ENCODE measurements around the gene PLPP7. TPM values are rescaled to one million over a fixed set of nuclear protein-coding genes. Genes with fewer than 3 reads are reported as not detected.
"Not testable (repeated sequence)": the region's sequence is repeated elsewhere in the genome, so short reads cannot be mapped to it uniquely, and the experiment has no call there.

The PLPP7 gene
- total RNA-seq, 1 donor from 2014 or later, result 9.9 TPM

DNA sequence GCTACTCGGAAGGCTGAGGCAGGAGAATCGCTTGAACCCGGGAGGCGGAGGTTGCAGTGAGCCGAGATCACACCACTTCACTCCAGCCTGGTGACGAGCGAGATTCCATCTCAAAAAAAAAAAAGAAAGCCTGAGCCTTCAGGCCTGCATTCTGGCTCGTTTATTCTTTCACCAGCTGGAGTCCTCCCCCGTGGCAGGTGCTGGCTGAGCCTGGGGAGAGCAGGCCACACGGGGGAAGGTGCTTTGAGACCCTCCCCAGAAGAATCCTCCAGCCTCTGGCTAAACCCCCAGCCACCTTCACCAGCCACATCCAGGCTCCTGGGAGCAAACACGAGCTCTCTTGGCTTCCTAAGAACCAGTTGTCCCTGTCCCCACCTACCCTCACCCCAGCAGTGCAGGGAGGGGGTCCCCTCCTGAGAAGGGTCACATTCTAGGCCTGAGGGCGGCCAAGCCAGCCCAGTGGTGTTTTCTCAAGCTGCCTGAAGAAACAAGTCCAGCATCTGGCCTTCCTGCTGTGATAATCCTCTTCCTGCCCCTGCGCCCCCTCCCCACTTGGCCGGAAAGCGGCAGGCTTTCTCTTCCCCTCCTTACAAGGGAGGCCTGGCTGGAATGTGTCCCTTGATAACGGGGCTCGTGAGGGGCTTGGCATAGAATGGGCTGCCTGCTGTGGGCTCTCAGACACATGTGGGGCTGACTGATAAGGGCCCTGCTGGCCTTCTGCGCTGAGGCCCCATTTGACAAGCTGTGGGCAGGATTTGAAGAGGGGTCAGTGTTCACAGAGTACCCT, 41.5 kb downstream of the PLPP7 start:
- DNase-seq (ENCODE audit: low read depth), result no peak

DNA sequence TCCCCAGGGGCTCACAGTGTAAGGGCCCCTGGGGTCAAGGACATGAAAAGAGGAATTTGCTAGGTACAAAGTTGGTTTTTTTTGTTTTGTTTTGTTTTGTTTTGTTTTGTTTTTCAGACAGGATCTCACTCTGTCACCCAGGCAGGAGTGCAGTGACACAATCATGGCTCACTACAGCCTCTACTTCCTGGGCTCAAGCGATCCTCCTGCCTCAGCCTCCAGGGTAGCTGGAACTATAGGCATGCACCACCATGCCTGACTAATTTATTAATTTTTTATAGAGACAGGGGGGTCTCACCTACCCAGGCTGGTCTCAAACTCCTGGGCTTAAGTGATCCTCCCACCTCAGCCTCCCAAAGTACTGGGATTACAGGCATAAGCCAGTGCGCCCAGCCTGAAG, 42.5 kb downstream of the PLPP7 start:
- DNase-seq (ENCODE audit: low read depth), result not testable (repeated sequence)

DNA sequence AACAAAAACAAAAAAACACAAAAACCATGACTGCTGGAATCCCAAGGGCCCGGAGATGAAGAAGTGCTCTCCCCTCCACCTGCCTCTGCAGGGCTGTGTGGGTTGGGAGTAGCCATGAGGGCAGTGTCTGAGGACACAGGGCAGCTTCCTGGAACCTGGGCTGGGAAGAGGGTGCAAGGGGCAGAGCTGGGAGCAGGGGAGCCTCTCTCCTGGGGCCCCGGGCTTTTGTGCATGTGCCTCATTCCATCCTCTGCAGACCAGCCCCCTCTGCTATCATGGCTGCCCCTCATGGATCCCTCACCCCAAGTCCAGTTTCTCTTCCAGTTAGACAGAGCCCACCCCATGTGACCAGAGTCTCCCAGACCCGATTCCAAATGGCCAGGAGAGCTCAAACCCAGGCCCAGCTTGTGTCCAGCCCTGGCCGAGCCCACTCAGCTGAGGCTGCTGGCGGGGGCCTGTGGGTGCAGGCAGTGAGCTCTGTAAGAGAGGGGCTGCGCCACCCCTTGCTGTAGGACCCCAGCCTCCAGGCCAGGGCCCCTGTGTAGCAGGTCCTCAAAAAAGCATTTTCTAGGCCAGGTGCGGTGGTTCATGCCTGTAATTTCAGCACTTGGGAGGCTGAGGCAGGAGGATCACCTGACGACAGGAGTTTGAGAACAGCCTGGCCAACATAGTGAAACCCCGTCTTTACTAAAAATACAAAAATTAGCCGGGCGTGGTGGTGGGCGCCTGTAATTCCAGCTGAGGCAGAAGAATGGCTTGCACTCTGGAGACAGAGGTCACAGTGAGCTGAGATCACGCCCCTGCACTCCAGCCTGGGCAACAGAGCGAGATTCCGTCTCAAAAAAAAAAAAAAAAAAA, 44.5 kb downstream of the PLPP7 start:
- DNase-seq (ENCODE audit: low read depth), result no peak

DNA sequence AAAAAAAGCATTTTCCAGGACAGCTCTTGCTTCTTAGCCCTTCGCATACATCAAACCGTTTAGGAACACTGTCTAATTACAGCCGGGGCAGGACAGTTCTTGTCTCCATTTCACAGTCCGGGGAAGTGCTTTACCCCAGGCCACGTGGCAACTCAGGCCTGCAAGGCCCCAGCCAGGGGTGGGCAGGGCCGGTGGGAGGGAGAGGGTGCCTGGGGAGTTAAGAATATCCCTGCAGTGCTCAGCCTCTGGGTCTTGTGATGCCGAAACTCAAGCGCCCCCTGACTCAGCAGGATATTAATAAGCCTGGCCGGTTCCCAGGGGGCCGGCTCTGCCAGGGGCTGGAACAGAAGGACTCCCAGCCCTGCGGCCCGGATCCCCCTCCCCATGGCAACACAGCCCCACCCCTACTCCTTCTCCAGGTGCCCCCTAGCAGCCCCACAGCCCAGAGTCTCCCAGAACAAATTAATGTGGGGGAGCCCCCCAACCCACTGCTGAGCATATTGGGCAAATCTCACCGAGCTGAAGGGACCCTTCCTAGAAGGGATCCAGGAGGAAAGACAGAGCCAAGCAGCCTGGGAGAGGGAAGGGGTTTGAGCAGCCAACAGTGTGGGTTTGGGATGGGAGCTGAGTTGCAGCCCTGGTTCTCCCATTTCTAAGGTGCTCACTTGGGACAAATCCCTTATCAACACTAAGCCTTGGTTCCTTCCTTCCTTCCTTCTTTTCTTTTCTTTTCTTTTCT, 45.3 kb downstream of the PLPP7 start:
- DNase-seq (ENCODE audit: low read depth), result no peak

- DNase-seq (ENCODE audit: low read depth), result no peak
These were observed 45.8 kb downstream of the PLPP7 start for GRCh38 chr9:131335368-131335755.

- DNase-seq (ENCODE audit: low read depth), result no peak
These were observed 47.8 kb downstream of the PLPP7 start for GRCh38 chr9:131337131-131337848.

- not testable (repeated sequence) for DNase-seq (ENCODE audit: low read depth)
These were observed 49.7 kb downstream of the PLPP7 start for GRCh38 chr9:131339212-131339611.

- not testable (repeated sequence) for DNase-seq (ENCODE audit: low read depth)
These were observed 55.5 kb downstream of the PLPP7 start for GRCh38 chr9:131344931-131345535.

- DNase-seq (ENCODE audit: low read depth), result no peak
These were observed 57.0 kb downstream of the PLPP7 start for GRCh38 chr9:131346559-131346958.

GRCh38 chr9:131347376-131348020, 58.0 kb downstream of the PLPP7 start:
- DNase-seq (ENCODE audit: low read depth), result no peak

- DNase-seq (ENCODE audit: low read depth), result no peak
These were observed 59.4 kb downstream of the PLPP7 start for GRCh38 chr9:131348631-131349521.

GRCh38 chr9:131349522-131349880, 60.0 kb downstream of the PLPP7 start:
- DNase-seq (ENCODE audit: low read depth), result no peak

DNA sequence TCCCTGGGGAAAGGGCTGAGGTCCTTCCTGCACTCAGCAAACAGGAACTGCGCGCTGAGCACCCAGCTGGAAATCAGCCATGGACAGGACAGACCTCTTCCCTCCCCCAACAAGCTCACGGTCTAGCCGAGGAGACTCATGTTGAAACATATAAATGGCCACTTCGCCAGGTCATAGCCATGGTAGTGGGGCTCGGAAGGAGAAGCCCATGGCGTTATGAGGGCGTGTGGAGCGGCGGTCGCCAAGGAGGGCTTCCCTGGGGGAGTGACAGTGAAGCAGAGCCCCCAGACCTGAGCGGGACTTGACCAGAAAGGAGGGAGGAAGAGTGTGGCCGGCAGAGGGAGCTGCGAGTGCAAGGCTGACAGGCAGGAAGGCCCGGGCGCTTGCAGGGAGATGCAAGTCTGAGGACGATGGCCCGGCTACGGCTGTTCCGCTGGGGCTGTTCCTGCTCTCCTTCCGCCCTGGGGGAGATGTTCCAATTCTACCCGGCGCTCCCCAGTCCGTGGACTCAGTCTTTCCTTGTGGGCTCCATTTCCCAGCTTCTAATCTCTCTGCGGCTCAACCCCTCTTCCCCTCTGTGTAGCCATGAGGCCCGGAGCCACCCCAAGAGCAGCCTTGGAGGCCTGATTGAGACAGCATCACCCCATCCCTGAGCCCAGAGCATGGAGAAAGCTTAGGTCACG, 60.5 kb downstream of the PLPP7 start:
- peak; percentile 69 for DNase-seq (ENCODE audit: low read depth)

DNA sequence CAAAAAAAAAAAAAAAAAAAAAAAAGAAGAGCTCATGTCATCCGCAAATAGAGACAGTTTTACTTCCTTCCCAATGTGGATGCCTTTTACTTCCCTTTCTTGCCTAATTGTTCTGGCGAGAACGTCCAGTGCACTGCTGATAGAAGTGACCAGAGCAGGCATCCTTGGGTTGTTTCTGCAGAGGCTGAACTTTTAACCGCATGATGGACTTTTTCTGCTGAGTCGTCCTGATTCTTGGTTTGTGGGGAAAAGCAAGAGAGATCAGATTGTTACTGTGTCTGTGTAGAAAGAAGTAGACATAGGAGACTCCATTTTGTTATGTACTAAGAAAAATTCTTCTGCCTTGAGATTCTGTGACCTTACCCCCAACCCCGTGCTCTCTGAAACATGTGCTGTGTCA, 67.0 kb downstream of the PLPP7 start:
- DNase-seq (ENCODE audit: low read depth), result peak; percentile 44

DNA sequence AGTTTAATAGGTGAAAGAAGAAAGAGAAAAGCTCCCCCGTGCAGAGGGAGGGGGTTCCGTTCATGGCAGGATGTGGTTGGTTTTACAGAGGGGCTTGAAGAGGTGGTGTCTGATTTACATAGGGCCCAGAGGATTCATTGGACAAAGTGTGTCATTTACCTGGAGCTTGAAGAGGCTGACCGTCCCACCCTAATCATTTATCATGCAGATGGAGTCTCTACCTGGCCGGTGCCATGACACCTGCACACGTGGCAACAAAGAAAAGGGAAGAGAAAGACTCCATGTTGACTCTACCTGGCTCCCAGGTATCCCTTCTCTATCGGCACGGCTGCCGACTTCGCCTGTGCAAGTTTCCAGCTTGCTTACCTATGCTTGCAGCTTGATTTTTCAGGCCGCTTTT, 69.0 kb downstream of the PLPP7 start:
- DNase-seq (ENCODE audit: low read depth), result no peak
